Left colon (tissue), 2 donors: ENCODE results near the gene OCSTAMP. TPM values are rescaled to one million over a fixed set of nuclear protein-coding genes. Genes with fewer than 3 reads are reported as not detected.

ENCODE experiments used
- ATAC-seq: fragments of 200-7000 bp; cut with Tn5 transposase; one replicate; pipeline ENCODE4 v1.9.1; 2020; ENCODE audit warnings: mild to moderate bottlenecking, moderate library complexity
- DNase-seq, 2 donors: peaks; one replicate each; pipeline ENCODE4 v3.0.0-alpha.2; 2020
- intact Hi-C, 2 donors: fragments of 100-400 bp; cut with DNase I in 1 of 2; cut with micrococcal nuclease in 1 of 2; formaldehyde crosslinking; loops; one replicate each; pipeline versions ENCODE4 v1.11.2 to v1.14.0; 2022; cut with DNase I, micrococcal nuclease
- total RNA-seq, 2 donors: library from RNA; stranded (reverse); fragmentation: NEBNext Ultra II Directional; extraction: Animal tissue kit (Norgen Biotek cat#: 25700); gene quantifications; one replicate each; pipeline ENCODE4 v1.2.1, GENCODE V29; 2021
- donor health status: DM: no; HTN: no; CAD: no.
- donor health status: DM: yes; HTN: yes; CAD: no.

Gene OCSTAMP
- total RNA-seq, 2 donors from 2014 or later = not detected

GRCh38 chr20:46575937-46576461 is 25.5 kb upstream of the OCSTAMP start:
- intact Hi-C loops = no loop called here
- ATAC-seq (no peak), DNase-seq (no peak)

DNA sequence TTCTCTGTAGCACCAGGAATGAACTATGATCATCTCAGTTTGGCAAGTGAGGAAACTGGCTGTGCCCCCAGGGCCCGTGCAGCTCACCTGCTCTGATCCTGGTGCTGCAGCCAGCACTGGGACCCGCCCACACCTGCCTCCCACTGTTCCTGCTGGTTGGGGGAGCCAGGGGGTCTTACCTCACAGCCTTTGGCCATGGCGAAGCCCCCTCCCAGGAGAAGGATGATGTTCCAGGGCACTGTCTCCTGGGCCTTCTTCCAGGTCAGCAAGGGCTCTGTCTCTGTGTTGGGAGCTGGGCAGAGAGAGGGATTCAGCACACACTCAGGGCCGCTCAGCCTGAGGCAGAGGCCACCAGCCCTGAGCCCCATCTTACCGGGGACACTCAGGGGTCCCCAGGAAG is 24.9 kb upstream of the OCSTAMP start:
- intact Hi-C loops = no loop called here
- DNase-seq = no peak
- ATAC-seq = no peak

- DNase-seq = no peak
- peak; percentile 87 for ATAC-seq
- intact Hi-C loops = no loop called here
Measured at GRCh38 chr20:46573788-46574584, 23.5 kb upstream of the OCSTAMP start.

- DNase-seq (no peak), ATAC-seq (peak; percentile 22)
- intact Hi-C loops = no loop called here
Measured at GRCh38 chr20:46573234-46573633, 22.8 kb upstream of the OCSTAMP start.

- intact Hi-C loops = no loop called here
- no peak for DNase-seq
- ATAC-seq = no peak
Measured at GRCh38 chr20:46572790-46573189, 22.3 kb upstream of the OCSTAMP start.

DNA sequence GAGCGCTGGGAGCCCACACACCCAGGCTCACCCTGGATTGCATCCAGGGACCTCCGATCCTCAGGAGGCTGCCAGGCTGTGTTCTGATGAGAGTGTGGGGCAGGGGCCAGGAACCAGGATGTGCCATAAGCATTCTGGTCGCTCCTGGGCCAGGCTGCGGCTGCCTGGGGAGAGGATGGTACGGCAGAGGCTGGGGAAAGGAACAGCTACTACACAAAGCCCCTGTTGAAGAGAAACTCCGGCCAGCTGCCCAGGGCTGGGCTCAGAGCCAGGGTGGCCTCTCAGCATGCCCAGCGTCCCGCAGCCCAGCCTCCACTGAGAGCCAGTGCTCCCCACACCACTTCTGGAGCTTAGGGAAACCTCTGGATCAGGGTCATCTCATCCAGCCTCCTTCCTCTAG is 21.7 kb upstream of the OCSTAMP start:
- no peak for DNase-seq
- no peak for ATAC-seq
- intact Hi-C loops = no loop called here

- ATAC-seq (no peak), DNase-seq (no peak)
- intact Hi-C loops = no loop called here
Measured at GRCh38 chr20:46571418-46571817, 21.0 kb upstream of the OCSTAMP start.

GRCh38 chr20:46570956-46571355 is 20.5 kb upstream of the OCSTAMP start:
- DNase-seq (no peak), ATAC-seq (no peak)
- intact Hi-C loops = no loop called here

GRCh38 chr20:46569961-46570360 is 19.5 kb upstream of the OCSTAMP start:
- no peak for ATAC-seq
- intact Hi-C loops = loop anchor here in 1 of 2 donors (10.0 kb wide), 1 partner anchor 115 kb away; the partner anchor contains the start of gene TP53RK
- DNase-seq = no peak

DNA sequence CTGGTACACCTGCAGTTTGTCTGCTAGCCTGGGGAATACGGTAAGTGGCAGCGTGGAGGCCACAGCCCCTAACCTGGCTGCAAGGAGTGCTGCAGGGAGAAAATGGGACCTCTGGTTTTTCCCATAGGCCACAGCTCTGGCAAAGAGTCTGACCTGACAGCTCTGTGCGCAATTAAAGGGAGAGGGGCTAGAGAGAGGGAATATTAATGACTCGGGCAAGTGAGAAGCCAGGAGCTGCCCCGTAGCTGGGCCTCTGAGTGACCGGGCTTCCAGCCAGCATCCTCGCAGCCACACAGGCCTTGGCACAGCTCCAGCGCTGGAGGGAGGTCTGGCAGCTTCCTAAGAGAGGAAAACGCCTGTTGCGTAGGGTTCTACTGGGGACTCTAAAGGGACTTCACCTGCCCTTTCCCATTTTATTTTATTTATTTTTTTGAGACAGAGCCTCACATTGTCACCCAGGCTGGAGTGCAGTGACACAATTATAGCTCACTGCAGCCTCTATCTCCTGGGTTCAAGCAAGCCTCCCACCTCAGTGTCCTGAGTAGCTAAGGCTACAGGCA is 18.2 kb upstream of the OCSTAMP start:
- DNase-seq (peak; percentile 64 to 85), ATAC-seq (peak; percentile 79)
- intact Hi-C loops = loop anchor here in 1 of 2 donors (10.0 kb wide), 1 partner anchor 116 kb away; the partner anchor contains the start of gene TP53RK

DNA sequence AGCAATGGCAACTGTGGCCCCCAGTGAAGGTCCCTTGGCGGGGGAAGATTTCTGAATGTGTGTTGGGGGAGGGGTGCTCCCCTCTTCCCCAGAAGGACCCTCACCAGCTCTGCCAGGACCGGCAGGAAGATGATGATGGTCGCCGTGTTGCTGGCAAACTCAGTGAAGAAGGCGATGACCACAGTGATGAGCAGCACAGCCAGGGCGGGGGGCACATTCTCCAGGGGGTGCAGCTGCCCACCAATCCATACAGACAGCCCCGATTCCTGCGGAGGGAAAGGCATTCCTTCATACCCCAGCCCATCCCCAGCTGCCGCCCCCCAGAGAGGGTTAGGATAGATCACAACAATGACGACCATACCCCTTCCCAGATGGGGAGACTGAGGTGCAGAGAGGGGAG is 15.7 kb upstream of the OCSTAMP start:
- intact Hi-C loops = loop anchor here in 1 of 2 donors (10.0 kb wide), 1 partner anchor 119 kb away; the partner anchor contains the start of gene TP53RK
- no peak for DNase-seq
- ATAC-seq = no peak

DNA sequence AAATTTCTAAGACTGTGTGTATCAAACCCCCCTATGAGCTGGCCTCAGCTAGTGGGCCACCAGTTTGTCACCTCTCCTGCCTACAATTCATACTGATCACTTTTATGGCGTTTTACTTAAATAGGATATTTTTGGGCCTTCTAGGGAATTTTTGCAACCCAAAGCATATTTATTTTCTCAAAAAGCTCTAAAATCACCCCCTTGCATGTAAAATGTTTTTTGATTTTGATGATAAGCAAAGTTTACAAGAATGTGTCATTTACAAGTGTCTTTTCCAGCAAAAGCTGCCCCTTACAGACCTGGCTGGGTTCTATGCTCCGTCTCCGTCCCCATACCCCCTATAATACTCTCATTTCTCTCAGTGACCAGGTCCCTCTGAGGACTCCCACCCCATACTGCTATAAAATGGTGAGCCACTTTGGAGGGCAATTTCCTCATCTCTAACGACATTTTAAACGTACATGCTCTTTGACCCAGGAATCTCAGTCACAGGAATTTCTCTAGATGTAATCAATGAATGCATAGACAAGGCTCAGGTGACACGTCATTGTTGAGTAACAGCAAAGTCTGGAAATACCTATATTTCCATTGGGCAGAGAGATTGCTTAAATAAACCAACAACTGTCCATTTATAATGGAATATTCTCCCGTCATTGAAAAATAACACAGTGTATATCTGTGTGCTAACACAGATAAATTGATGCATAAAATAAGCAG is 13.9 kb upstream of the OCSTAMP start:
- intact Hi-C loops = loop anchor here in 1 of 2 donors (10.0 kb wide), 1 partner anchor 120 kb away; the partner anchor contains the start of gene TP53RK
- DNase-seq = no peak
- peak; percentile 25 for ATAC-seq

DNA sequence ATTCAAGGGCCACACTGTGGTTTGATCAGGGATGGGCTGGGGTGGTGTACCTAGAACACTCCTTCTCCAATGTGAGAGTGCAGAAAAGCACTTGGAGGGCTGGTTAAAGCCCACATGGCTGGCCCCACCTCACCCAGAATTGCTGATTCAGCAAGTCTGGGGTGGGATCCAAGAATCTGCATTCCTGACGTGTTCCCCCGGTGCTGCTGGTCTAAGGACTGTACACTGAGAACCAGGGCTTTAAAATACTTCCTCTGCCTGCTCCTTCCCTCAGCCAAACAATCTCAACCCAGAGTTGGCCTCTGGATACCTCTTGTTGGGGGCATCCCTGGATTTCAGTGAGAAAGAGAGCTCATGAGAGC is 13.4 kb upstream of the OCSTAMP start:
- intact Hi-C loops = loop anchor here in 1 of 2 donors (10.0 kb wide), 1 partner anchor 121 kb away; the partner anchor contains the start of gene TP53RK
- no peak for ATAC-seq
- DNase-seq = no peak

DNA sequence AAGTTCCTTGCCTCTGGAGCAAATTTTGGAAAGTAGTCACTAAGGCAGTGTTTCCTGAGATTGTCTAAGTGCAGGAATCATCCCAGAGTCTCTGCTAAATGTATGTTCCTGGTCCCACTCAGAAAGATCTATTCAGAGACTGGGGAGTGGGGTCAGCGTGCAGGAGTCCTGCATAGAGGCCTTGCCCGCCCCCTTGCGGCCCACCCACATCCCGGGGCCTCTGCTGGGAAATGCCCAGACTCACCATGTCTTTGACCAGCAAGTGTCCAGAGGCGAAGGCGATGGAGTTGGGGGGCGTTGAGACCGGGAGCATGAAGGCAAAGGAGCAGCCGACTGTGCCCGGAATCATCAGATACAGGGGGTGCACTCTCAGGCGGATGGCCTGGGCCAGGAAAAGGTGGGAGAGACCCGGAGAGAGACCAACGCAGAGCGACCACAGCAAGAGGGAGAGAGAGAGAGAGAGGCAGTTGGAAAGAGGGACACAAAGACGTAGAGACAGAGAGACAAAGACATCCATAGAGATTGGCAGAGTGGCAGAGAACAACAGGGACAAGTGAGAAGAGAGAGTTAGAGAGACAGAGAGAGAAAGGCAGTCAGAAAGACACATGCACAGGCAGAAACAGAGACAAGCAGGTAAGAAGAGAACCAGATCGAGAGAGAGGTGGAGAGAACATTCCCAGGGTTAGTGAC is 12.9 kb upstream of the OCSTAMP start:
- intact Hi-C loops = loop anchor here in 1 of 2 donors (10.0 kb wide), 1 partner anchor 121 kb away; the partner anchor contains the start of gene TP53RK
- ATAC-seq (no peak), DNase-seq (no peak)

GRCh38 chr20:46562373-46563169 is 12.1 kb upstream of the OCSTAMP start:
- ATAC-seq = peak; percentile 81
- intact Hi-C loops = loop anchor here in 1 of 2 donors (10.0 kb wide), 1 partner anchor 122 kb away; the partner anchor contains the start of gene TP53RK

GRCh38 chr20:46562009-46562372 is 11.5 kb upstream of the OCSTAMP start:
- DNase-seq (no peak), ATAC-seq (no peak)
- intact Hi-C loops = loop anchor here in 1 of 2 donors (10.0 kb wide), 1 partner anchor 123 kb away; the partner anchor contains the start of gene TP53RK

More at GRCh38 chr20:46562373-46563169, 12.1 kb upstream of the OCSTAMP start:
- peak; percentile 42 to 75 for DNase-seq

GRCh38 chr20:46559685-46560440 is 9.4 kb upstream of the OCSTAMP start:
- DNase-seq (no peak), ATAC-seq (no peak)
- intact Hi-C loops = loop anchor here in 1 of 2 donors (10.0 kb wide), 1 partner anchor 125 kb away; the partner anchor contains the start of gene TP53RK
